CD4-positive, alpha-beta T cell (primary cell): Measurements from ENCODE around the gene GCSAML. TPM values are rescaled to one million over a fixed set of nuclear protein-coding genes. Genes with fewer than 3 reads are reported as not detected.
"Not testable (repeated sequence)": the region's sequence is repeated elsewhere in the genome, so short reads cannot be mapped to it uniquely, and the experiment has no call there.

Experiments used
- ATAC-seq: fragments of 200-7000 bp; cut with Tn5 transposase; one replicate; pipeline ENCODE4 v1.10.0; 2022; ENCODE audit warnings: mild to moderate bottlenecking; ENCODE audit not compliant: poor library complexity
- CTCF ChIA-PET: fragments of 350-600 bp; sonication (Branson Sonifier 250); formaldehyde crosslinking; loops from one replicate; lab custom pipeline; 2021; ENCODE audit warnings: antibody characterized with exemption, inconsistent platforms; lab: Charles Lee
- POLR2A ChIA-PET: fragments of 350-600 bp; sonication (Branson Sonifier 250); formaldehyde crosslinking; loops from one replicate; lab custom pipeline; 2021; ENCODE audit warnings: antibody characterized with exemption, inconsistent platforms; lab: Charles Lee
- DNase-seq, 14 experiments: peaks; one replicate each; pipeline ENCODE4 v3.0.0-alpha.2; 2013 to 2020; ENCODE audit warnings: mixed read lengths in 2 of 14
- H3K27ac ChIP-seq, 2 donors: one replicate each; pipeline versions ENCODE4 v1.5.1 to v1.7.0; 2013; ENCODE audit warnings: low read length in 2 of 2, low read depth in 1 of 2, mild to moderate bottlenecking in 1 of 2
- H3K27me3 ChIP-seq, 2 experiments: 1 replicate in 1 of 2; 2 replicates in 1 of 2; pipeline versions ENCODE4 v1.6.1 to v1.7.0; 2013; ENCODE audit warnings: low read length in 2 of 2, control low read depth in 1 of 2, mild to moderate bottlenecking in 1 of 2, moderate library complexity in 1 of 2; ENCODE audit not compliant: insufficient read depth in 2 of 2, control insufficient read depth in 1 of 2
- H3K36me3 ChIP-seq: one replicate; pipeline ENCODE4 v1.6.1; 2013; ENCODE audit warnings: low read length, control low read depth; ENCODE audit not compliant: insufficient read depth
- H3K4me1 ChIP-seq: one replicate; pipeline ENCODE4 v1.6.1; 2013; ENCODE audit warnings: low read length, control low read depth; ENCODE audit not compliant: insufficient read depth
- H3K4me3 ChIP-seq: one replicate; pipeline ENCODE4 v1.5.1; 2013; ENCODE audit warnings: mild to moderate bottlenecking, low read length, moderate library complexity
- H3K9me3 ChIP-seq, 2 experiments: 1 replicate in 1 of 2; 2 replicates in 1 of 2; pipeline versions ENCODE4 v1.6.1 to v1.7.0; 2013; ENCODE audit warnings: low read length in 2 of 2, mild to moderate bottlenecking in 2 of 2, control low read depth in 1 of 2, moderate library complexity in 1 of 2; ENCODE audit not compliant: control insufficient read depth in 1 of 2, insufficient read depth in 1 of 2
- H3K27ac Mint-ChIP-seq: one replicate; pipeline ENCODE4 v1.8.0; 2020; ENCODE audit warnings: mixed read lengths
- H3K27me3 Mint-ChIP-seq: one replicate; pipeline ENCODE4 v1.8.0; 2021; ENCODE audit warnings: mixed read lengths
- H3K36me3 Mint-ChIP-seq: one replicate; pipeline ENCODE4 v1.8.0; 2021; ENCODE audit warnings: low read depth, mixed read lengths
- H3K4me1 Mint-ChIP-seq: one replicate; pipeline ENCODE4 v1.8.0; 2021; ENCODE audit warnings: low read depth, mixed read lengths
- H3K4me3 Mint-ChIP-seq: one replicate; pipeline ENCODE4 v1.8.0; 2020; ENCODE audit warnings: mild to moderate bottlenecking, mixed read lengths
- H3K9me3 Mint-ChIP-seq: one replicate; pipeline ENCODE4 v1.8.0; 2020; ENCODE audit warnings: mixed read lengths
- CTCF ChIP-seq: fragments of 200-600 bp; IDR thresholded peaks from one replicate; pipeline ENCODE4 v1.8.0; 2022; ENCODE audit warnings: antibody characterized with exemption, mild to moderate bottlenecking
- intact Hi-C, 2 experiments: fragments of 100-400 bp; cut with DNase I in 1 of 2; cut with micrococcal nuclease in 1 of 2; formaldehyde crosslinking; loops; one replicate each; pipeline versions ENCODE4 v1.15.1 to v1.9.0; 2023 to 2025; cut with DNase I, micrococcal nuclease
- total RNA-seq, 174 experiments: library from RNA in 2 of 174; stranded (reverse) in 2 of 174; gene quantifications; one replicate each; pipeline ENCODE4 v1.2.3 and lab custom pipeline; 2021 to 2026

GCSAML gene
- total RNA-seq, 2 experiments from 2014 or later, result not detected

DNA sequence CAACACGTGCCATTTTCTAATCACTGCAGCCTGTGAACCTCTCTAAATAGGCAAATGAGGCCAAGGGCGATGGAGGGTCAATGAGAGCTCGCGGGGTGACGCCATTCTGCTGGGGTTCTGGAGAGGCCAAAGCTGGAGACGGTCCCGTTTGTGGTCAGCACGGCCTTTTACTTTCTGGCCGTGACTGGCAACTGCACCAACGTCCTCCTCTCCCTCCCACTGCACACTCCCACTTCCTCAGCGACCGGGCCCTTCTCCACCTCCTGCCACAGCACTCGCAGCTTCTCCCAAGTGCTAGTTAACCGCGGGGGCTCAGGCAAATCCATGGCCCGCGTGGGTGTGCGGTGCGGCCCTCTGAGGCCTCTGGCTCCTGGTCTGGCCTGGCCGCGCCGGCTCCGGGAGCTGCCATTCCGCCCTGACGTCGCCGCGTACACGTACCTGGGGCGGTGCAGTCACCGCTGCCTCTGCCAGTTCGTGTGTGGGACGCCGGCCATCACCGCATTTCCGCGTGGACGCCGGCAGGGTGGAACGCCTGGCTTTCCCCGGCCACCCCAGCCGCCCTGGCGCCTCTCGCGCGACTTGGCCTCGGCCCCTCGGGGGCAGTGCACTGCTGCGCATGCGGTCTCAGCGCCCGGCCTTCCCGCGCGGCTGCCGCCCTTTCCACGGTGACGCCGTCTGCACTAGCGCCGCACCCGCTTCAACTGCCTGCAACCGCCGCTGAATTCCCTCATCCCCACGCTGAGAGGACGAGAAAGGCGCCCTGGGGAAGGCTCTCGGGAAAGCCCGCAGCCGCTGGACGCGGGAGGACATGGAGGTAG lies 30.9 kb upstream of the GCSAML start:
- intact Hi-C loops, result no loop called here
- Mint-ChIP-seq H3K36me3 (no peaks in the 10 kb centered on the region), H3K27ac (no peak overlapping the region), H3K4me3 (peak overlapping the region; percentile 34), H3K4me1 (no peaks in the 10 kb centered on the region), H3K9me3 (peaks cover under 1% of the 10 kb centered on the region), H3K27me3 (peaks cover 16% of the 10 kb centered on the region)
- H3K4me1 ChIP-seq, result no peaks in the 10 kb centered on the region
- POLR2A ChIA-PET, result no interaction called here
- no peak for ATAC-seq
- no peaks in the 10 kb centered on the region for H3K27me3 ChIP-seq
- DNase-seq, result peak in 2 of 14 experiments; percentile 11 to 13
- H3K36me3 ChIP-seq, result no peaks in the 10 kb centered on the region
- CTCF ChIA-PET, result no interaction called here
- H3K9me3 ChIP-seq, result peaks cover 0 to 25% of the 10 kb centered on the region in 2 experiments
- H3K4me3 ChIP-seq, result peak overlapping the region; percentile 24
- no peak overlapping the region for H3K27ac ChIP-seq
- TF ChIP-seq CTCF, result no peak

DNA sequence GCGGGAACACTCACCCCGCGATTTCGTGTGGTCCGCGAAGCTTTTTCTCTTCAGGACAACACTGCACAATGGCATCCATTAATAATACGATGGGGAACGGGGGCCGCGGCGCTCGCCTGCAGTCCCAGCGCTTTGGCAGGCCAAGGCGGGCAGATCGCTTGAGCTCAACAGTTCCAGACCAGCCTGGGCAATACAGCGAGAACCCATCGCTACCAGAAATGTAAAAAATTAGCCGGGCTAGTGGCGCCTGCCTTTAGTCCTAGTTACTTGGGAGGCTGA lies 30.4 kb upstream of the GCSAML start:
- H3K36me3 ChIP-seq, result no peaks in the 10 kb centered on the region
- DNase-seq (no peak), ATAC-seq (no peak)
- Mint-ChIP-seq H3K9me3 (peaks cover 3% of the 10 kb centered on the region), H3K4me1 (no peaks in the 10 kb centered on the region), H3K4me3 (no peak overlapping the region), H3K36me3 (no peaks in the 10 kb centered on the region), H3K27me3 (peaks cover 16% of the 10 kb centered on the region), H3K27ac (no peak overlapping the region)
- POLR2A ChIA-PET, result no interaction called here
- H3K4me3 ChIP-seq, result peak overlapping the region; percentile 2
- no peaks in the 10 kb centered on the region for H3K4me1 ChIP-seq
- CTCF ChIA-PET, result no interaction called here
- intact Hi-C loops, result no loop called here
- no peaks in the 10 kb centered on the region for H3K27me3 ChIP-seq
- H3K9me3 ChIP-seq, result peaks cover 0 to 25% of the 10 kb centered on the region in 2 experiments
- TF ChIP-seq CTCF, result no peak
- H3K27ac ChIP-seq, result no peak overlapping the region

GRCh38 chr1:247521886-247522285 lies 27.0 kb upstream of the GCSAML start:
- H3K27ac ChIP-seq, H3K27me3 ChIP-seq, DNase-seq, CTCF ChIA-PET, H3K27ac Mint-ChIP-seq, H3K36me3 ChIP-seq, POLR2A ChIA-PET, ATAC-seq, intact Hi-C loops, H3K4me1 ChIP-seq, H3K36me3 Mint-ChIP-seq, H3K4me3 Mint-ChIP-seq, H3K9me3 Mint-ChIP-seq, H3K4me3 ChIP-seq, H3K4me1 Mint-ChIP-seq: not testable (repeated sequence)
- H3K27me3 Mint-ChIP-seq, result peaks cover 21% of the 10 kb centered on the region
- peaks cover 0 to 25% of the 10 kb centered on the region in 2 experiments for H3K9me3 ChIP-seq
